HG02759 (cell line): ENCODE data around the gene LENG9.
"Not testable (repeated sequence)": the region's sequence is repeated elsewhere in the genome, so short reads cannot be mapped to it uniquely, and the experiment has no call there.

Experiments
- ATAC-seq: cut with Tn5 transposase; IDR thresholded peaks from one replicate; pipeline ENCODE4 v1.9.1; 2021; ENCODE audit warnings: mild to moderate bottlenecking, moderate library complexity; ENCODE audit not compliant: unreplicated experiment

LENG9 gene

GRCh38 chr19:54480051-54480450 lies 16.5 kb upstream of the LENG9 start:
- ATAC-seq: no peak

- no peak for ATAC-seq
These were observed 15.2 kb upstream of the LENG9 start for GRCh38 chr19:54478677-54479266.

DNA sequence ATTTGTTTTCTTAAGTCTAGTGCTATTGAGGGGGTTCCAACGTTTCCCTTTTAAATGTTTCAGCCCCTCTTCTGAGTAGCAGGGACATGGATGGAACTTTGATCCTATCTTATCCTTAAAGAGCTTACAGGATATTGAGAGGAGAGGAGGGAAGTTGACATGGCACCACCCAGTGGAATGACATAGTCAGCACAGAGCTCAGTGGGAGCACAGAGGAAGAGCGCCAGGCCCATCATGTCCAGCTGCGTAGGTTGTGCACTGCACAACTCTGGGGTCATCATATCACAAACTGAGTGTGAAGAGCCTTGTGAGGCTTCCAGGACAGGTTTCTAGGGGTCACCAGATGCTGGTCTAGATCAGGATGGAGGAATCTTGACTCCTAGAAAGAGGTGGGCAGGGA lies 14.1 kb upstream of the LENG9 start:
- no peak for ATAC-seq

DNA sequence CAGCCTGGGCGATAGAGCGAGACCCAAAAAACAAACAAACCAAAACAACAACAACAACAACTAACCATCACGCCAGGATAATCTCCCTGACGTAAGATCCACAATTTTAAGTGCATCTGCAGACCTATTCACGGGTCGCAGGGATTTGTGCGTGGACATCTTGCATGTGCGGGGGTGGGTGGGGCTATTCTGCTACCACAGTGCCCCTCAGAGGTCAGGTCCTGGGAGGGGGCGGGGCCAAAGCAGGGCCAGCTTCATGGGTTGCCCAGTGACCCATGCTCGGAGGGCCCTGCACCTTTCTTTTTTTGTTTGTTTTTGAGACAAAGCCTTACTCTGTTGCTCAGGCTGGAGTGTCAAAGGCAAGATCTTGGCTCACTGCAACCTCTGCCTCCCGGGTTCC lies 12.1 kb upstream of the LENG9 start:
- ATAC-seq: no peak

- no peak for ATAC-seq
These were observed 10.4 kb upstream of the LENG9 start for GRCh38 chr19:54473892-54474372.

DNA sequence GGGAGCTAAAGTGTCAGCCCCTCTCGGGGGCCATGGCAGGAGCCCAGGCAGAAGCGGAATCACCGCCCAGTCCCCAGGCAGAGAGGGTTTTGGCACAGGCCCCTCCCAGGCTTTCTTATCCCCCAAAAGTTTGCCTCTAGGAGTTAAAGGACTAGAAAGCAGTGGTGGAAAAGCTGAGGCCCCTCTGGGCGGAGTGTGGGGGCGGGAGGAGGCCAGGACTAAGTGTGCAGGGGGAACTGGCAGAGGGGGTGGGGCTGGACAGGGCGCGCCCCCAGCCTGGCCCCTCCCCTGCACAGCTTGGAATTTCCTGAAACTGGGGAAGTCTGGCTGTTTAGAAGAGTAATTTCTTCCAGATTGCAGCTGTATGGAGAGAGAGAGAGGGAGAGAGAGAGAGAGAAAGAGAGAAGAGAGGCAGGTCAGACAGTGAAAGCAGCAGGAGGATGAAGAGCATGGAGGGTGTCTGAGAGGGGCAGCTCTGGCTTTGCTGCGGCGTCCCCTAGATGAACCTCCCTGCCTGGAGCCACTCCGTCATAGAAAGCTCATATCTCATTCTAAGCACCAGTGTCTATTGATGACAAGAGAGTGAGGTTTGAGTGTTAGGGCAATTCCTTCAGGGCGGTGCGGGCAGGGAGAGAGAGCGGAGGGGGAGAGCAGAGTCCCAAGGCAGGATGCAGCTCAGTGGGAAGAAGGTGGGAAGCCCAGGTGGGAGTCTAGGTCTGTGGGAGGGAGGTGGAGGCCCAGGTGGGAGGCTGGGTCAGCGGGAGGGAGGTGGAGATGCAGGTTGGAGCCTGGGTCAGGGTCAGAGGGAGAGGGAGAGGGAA lies 9.7 kb upstream of the LENG9 start, which contains the start of gene CDC42EP5:
TSS of gene CDC42EP5 (minus strand) at position 226 of the 821 bp plus-strand sequence. CDS start 7,749 bp downstream, outside the sequence.
- no peak for ATAC-seq

DNA sequence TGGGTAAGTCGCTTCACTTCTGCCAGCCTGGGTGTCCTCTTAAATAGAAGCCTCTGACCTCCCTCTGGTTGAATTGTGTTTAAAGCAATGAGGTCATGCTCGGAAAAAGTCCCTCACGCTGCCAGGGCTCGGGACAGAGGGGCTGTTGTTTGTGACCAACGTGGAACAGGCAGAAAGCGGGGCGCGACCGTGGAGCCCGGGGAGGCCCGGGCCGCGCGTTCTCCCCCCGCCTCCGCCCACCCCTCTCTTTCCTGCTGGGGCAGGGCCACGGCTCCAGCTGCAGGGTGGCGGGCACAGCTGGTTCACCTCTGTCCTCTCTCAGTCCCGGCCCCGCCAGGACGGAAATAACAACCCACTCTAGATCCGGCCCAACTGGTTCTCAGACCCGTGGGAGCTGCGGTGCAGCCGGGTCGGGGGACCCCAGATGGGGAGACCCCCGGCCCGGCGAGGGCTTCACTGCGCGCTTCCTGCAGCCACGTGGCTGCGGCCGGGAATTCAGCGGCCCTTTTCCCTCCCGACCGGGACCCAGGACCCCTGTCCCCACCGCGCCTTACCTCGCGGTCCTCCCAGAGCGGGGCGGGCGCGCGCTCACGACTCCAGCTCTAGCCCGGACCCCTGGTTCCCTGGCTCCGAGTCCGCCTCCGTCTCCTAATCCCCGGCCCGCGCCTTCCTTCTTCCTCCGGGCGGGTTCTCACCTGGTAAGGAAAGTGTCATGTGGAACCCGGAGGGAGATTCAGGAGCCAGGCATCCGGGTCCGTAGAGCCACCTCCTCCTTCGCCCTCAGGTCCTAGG lies 7.6 kb upstream of the LENG9 start:
- no peak for ATAC-seq

DNA sequence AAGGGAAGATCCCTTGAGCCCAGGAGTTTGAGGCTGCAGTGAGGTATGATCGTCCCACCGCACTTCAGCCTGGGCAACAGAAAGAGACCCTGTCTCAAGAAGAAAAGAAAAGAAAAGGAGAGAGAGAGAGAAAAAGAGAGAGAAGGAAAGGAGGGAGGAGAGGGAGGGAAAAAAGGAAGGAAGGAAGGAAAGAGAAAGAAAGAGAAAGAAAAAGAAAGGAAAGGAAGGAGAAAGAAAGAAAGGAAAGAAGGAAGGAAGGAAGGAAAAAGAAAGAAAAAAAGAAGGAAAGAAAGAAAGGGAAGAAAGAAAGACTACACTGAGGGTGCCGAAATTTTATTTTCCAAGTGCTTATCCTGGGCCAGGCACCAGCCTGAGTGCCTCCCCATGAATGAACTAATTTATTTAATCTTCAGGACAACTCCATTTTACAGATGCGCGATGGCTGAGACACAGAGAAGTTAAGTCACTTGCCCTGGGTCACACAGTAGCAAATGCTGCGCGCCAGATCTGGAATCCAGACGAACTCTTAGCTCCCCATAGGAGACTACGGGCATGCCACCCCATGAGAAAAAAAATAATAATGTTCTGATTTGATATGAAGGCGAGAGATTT lies 6.8 kb upstream of the LENG9 start:
- no peak for ATAC-seq

GRCh38 chr19:54469496-54469934 lies 5.9 kb upstream of the LENG9 start:
- ATAC-seq: no peak

DNA sequence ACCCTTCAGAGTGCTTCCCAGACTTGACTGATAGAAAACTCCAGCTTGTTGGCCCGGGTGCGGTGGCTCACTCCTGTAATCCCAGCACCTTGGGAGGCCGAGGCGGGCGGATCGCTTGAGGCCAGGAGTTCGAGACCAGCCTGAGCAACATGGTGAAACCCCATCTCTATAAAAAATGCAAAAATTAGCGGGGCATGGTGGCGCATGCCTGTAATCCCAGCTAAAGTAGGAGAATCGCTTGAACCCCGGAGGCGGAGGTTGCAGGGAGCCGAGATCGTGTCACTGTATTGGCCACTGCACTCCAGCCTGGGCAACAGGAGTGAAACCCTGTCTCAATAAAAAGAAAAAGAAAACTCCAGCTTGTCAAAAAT lies 2.5 kb upstream of the LENG9 start:
- not testable (repeated sequence) for ATAC-seq

DNA sequence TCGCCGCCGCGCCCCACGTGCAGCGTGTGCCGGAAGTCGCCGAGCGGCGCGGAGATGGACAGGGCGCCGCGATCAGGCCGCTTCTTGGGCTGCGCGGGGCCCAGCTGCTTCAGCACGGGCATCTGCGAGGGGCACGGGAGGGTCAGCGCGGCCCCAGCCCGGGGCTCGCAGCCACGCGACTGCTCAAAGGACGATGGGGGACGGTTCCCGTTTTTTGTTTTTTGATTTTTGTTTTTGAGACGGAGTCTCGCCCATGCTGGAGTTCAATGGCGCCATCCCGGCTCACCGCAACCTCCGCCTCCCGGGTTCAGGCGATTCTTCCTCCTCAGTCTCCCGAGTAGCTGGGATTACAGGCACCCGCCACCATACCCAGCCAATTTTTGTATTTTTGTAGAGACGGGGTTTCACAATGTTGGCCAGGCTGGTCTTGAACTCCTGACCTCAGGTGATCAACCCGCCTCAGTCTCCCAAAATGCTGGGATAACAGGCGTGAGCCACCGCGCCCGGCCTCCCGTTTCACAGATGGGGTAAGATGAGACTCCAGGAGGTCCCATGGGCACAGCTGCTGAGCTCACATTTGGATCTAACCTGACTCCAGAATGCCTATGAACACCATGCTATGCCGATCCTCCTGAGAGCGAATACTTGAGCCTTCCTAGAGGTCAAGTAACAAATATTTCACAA lies 2.0 kb upstream of the LENG9 start:
- ATAC-seq: no peak

GRCh38 chr19:54464630-54465425 lies 1.2 kb upstream of the LENG9 start:
- ATAC-seq: peak; percentile 57

DNA sequence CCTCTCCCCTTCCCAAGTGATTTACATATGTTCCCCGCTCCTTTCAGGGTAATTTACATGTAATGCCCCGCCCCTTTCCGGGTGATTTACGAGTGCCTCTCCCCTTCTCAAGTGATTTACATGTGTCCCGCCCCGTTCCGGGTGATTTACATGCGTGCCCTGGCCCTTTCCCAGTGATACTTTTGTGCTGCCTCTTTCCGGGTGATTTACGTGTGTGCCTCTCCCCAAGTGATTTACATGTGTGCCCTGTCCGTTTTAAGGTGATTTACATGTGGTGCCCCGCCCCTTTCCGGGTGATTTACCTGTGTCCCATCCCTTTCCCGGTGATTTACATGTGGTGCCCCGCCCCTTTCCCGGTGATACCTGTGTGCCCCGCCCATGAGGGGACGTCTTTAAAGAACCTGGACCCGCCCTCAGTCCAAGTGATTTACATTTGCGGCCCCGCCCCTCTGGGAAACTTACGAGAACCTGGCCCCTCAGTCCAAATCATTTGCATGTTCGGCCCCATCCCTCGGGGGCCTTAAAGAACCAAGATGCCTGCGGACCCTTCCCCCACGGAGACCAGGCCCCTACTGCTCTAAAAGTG lies 559 bp upstream of the LENG9 start:
- ATAC-seq: peak; percentile 47

DNA sequence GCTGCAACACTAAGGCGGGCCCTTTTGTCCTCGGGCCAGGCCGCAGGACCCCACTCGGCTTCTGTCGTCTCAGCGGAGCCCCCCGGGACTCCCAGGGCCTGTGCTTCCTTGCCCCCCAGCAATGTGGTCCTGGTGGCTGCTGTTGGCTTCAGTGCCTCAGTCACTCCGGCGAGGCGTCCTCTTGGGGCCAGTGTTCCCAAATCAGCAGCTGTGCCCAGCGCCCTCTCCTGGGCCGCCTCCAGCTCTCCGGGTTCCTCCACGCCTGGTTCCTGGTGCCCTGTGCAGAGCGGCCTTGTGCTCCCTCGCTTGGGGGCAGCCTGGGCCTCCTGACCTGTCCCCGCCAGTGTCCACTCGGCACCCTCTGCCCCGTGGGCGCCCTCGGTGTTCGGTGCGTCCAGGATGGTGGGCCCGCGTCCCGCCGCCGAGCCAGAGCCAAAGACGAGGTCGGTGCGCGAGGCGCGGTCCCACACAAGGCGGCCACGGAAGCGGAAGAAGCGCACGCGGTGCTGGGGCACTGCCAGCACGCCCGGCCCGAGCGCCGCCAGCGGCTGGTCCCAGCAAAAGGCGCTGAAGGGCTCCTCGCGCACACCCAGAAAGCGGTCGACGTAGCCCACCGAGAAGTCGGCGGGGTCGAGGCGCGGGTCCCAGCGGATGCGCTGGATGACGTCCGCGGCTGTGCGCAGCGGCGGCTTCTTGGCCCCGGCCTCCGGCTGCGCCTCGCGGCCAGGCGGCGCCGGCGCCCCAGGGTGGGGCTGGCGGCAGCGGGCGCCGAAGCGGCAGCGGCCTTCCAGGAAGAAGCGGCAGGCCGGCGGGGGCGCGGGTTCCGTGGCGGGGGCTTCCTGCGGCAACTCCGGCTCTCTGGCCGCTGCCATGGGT lies 685 bp downstream of the LENG9 start:
- ATAC-seq: peak; percentile 12

GRCh38 chr19:54462047-54462654 lies 1.4 kb downstream of the LENG9 start:
- ATAC-seq: no peak

- ATAC-seq: no peak
These were observed 2.0 kb downstream of the LENG9 start for GRCh38 chr19:54461613-54462012.

- no peak for ATAC-seq
These were observed 2.4 kb downstream of the LENG9 start for GRCh38 chr19:54461210-54461609.
